CD4-positive, alpha-beta T cell (primary cell): Measurements from ENCODE around the gene FAM9A. TPM values are rescaled to one million over a fixed set of nuclear protein-coding genes. Genes with fewer than 3 reads are reported as not detected.
"Not testable (repeated sequence)": the region's sequence is repeated elsewhere in the genome, so short reads cannot be mapped to it uniquely, and the experiment has no call there.

ENCODE experiments used
- ATAC-seq: fragments of 200-7000 bp; cut with Tn5 transposase; one replicate; pipeline ENCODE4 v1.10.0; 2022; ENCODE audit warnings: mild to moderate bottlenecking; ENCODE audit not compliant: poor library complexity
- CTCF ChIA-PET: fragments of 350-600 bp; sonication (Branson Sonifier 250); formaldehyde crosslinking; loops from one replicate; lab custom pipeline; 2021; ENCODE audit warnings: antibody characterized with exemption, inconsistent platforms; lab: Charles Lee
- POLR2A ChIA-PET: fragments of 350-600 bp; sonication (Branson Sonifier 250); formaldehyde crosslinking; loops from one replicate; lab custom pipeline; 2021; ENCODE audit warnings: antibody characterized with exemption, inconsistent platforms; lab: Charles Lee
- DNase-seq, 14 experiments: peaks; one replicate each; pipeline ENCODE4 v3.0.0-alpha.2; 2013 to 2020; ENCODE audit warnings: mixed read lengths in 2 of 14
- H3K27ac ChIP-seq, 2 donors: one replicate each; pipeline versions ENCODE4 v1.5.1 to v1.7.0; 2013; ENCODE audit warnings: low read length in 2 of 2, low read depth in 1 of 2, mild to moderate bottlenecking in 1 of 2
- H3K27me3 ChIP-seq, 2 experiments: 1 replicate in 1 of 2; 2 replicates in 1 of 2; pipeline versions ENCODE4 v1.6.1 to v1.7.0; 2013; ENCODE audit warnings: low read length in 2 of 2, control low read depth in 1 of 2, mild to moderate bottlenecking in 1 of 2, moderate library complexity in 1 of 2; ENCODE audit not compliant: insufficient read depth in 2 of 2, control insufficient read depth in 1 of 2
- H3K36me3 ChIP-seq: one replicate; pipeline ENCODE4 v1.6.1; 2013; ENCODE audit warnings: low read length, control low read depth; ENCODE audit not compliant: insufficient read depth
- H3K4me1 ChIP-seq: one replicate; pipeline ENCODE4 v1.6.1; 2013; ENCODE audit warnings: low read length, control low read depth; ENCODE audit not compliant: insufficient read depth
- H3K4me3 ChIP-seq: one replicate; pipeline ENCODE4 v1.5.1; 2013; ENCODE audit warnings: mild to moderate bottlenecking, low read length, moderate library complexity
- H3K9me3 ChIP-seq, 2 experiments: 1 replicate in 1 of 2; 2 replicates in 1 of 2; pipeline versions ENCODE4 v1.6.1 to v1.7.0; 2013; ENCODE audit warnings: low read length in 2 of 2, mild to moderate bottlenecking in 2 of 2, control low read depth in 1 of 2, moderate library complexity in 1 of 2; ENCODE audit not compliant: control insufficient read depth in 1 of 2, insufficient read depth in 1 of 2
- H3K27ac Mint-ChIP-seq: one replicate; pipeline ENCODE4 v1.8.0; 2020; ENCODE audit warnings: mixed read lengths
- H3K27me3 Mint-ChIP-seq: one replicate; pipeline ENCODE4 v1.8.0; 2021; ENCODE audit warnings: mixed read lengths
- H3K36me3 Mint-ChIP-seq: one replicate; pipeline ENCODE4 v1.8.0; 2021; ENCODE audit warnings: low read depth, mixed read lengths
- H3K4me1 Mint-ChIP-seq: one replicate; pipeline ENCODE4 v1.8.0; 2021; ENCODE audit warnings: low read depth, mixed read lengths
- H3K4me3 Mint-ChIP-seq: one replicate; pipeline ENCODE4 v1.8.0; 2020; ENCODE audit warnings: mild to moderate bottlenecking, mixed read lengths
- H3K9me3 Mint-ChIP-seq: one replicate; pipeline ENCODE4 v1.8.0; 2020; ENCODE audit warnings: mixed read lengths
- intact Hi-C, 2 experiments: fragments of 100-400 bp; cut with DNase I in 1 of 2; cut with micrococcal nuclease in 1 of 2; formaldehyde crosslinking; loops; one replicate each; pipeline versions ENCODE4 v1.15.1 to v1.9.0; 2023 to 2025; cut with DNase I, micrococcal nuclease
- total RNA-seq, 174 experiments: library from RNA in 2 of 174; stranded (reverse) in 2 of 174; gene quantifications; one replicate each; pipeline ENCODE4 v1.2.3 and lab custom pipeline; 2021 to 2026
- TF ChIP-seq, protein P1 (sequence below): fragments of 200-600 bp; IDR thresholded peaks from one replicate; pipeline ENCODE4 v1.8.0; 2022; ENCODE audit warnings: antibody characterized with exemption, mild to moderate bottlenecking

FAM9A gene
- total RNA-seq, 2 experiments from 2014 or later: not detected

DNA sequence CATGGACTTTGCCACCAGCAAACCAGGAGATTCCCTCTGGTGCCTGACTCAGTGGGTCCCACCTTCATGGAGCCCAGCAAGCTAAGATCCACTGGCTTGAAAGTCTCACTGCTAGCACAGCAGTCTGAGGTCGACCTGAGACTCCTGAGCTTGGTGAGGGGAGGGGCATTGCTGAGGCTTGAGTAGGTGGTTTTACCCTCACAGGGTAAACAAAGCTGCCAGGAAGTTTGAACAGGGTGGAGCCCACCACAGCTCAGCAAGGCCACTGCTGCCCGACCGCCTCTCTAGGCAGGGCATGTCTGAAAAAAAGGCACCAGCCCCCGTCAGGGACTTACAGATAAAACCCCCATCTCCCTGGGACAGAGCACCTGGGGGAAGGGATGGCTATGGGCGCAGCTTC, 28.1 kb downstream of the FAM9A start:
- no peak for ATAC-seq
- no peak overlapping the region for H3K27ac Mint-ChIP-seq

DNA sequence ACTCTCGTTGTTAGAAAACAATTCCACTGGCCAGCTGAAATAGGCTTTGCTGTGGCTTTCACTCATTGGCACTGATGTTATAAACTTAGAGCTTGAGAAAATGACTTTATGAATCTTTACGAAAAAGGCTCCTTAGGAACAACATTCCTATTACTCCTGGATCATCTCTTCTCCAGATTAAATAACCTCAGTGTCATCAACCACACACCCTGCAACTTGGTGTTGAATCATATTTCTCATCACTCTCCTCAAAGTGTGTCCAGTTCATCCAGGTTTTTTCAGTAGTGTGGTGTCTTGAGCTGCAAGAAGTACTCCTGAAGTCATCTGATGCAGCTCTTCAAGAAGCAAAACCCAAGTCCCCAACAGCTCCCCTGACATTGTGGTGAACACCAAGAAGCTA, 41.2 kb downstream of the FAM9A start:
- ATAC-seq (no peak), DNase-seq (no peak)
- H3K4me1 ChIP-seq: no peaks in the 10 kb centered on the region
- no peaks in the 10 kb centered on the region for H3K9me3 Mint-ChIP-seq
- no peaks in the 10 kb centered on the region for H3K4me1 Mint-ChIP-seq
- intact Hi-C loops: no loop called here
- TF ChIP-seq, protein P1, sequence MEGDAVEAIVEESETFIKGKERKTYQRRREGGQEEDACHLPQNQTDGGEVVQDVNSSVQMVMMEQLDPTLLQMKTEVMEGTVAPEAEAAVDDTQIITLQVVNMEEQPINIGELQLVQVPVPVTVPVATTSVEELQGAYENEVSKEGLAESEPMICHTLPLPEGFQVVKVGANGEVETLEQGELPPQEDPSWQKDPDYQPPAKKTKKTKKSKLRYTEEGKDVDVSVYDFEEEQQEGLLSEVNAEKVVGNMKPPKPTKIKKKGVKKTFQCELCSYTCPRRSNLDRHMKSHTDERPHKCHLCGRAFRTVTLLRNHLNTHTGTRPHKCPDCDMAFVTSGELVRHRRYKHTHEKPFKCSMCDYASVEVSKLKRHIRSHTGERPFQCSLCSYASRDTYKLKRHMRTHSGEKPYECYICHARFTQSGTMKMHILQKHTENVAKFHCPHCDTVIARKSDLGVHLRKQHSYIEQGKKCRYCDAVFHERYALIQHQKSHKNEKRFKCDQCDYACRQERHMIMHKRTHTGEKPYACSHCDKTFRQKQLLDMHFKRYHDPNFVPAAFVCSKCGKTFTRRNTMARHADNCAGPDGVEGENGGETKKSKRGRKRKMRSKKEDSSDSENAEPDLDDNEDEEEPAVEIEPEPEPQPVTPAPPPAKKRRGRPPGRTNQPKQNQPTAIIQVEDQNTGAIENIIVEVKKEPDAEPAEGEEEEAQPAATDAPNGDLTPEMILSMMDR: no peak
- peaks cover 0 to 2% of the 10 kb centered on the region in 2 experiments for H3K27me3 ChIP-seq
- POLR2A ChIA-PET: no interaction called here
- H3K4me3 ChIP-seq: no peak overlapping the region
- CTCF ChIA-PET: no interaction called here
- H3K4me3 Mint-ChIP-seq: no peak overlapping the region
- H3K27ac ChIP-seq: no peak overlapping the region
- no peak overlapping the region for H3K27ac Mint-ChIP-seq
- no peaks in the 10 kb centered on the region for H3K36me3 Mint-ChIP-seq
- H3K36me3 ChIP-seq: no peaks in the 10 kb centered on the region
- no peaks in the 10 kb centered on the region for H3K9me3 ChIP-seq
- peaks cover 18% of the 10 kb centered on the region for H3K27me3 Mint-ChIP-seq

More for the DNA sequence above, 28.1 kb downstream of the FAM9A start:
- intact Hi-C loops: no loop called here
- Mint-ChIP-seq H3K9me3 (no peaks in the 10 kb centered on the region), H3K4me3 (no peak overlapping the region), H3K36me3 (no peaks in the 10 kb centered on the region), H3K4me1 (no peaks in the 10 kb centered on the region), H3K27me3 (peaks cover 10% of the 10 kb centered on the region)
- ChIA-PET POLR2A (no interaction called here), CTCF (interaction anchor here (1.4 kb wide), 1 partner anchor 10 kb away, joined by 4 read pairs; no protein-coding TSS in a partner anchor)
- Histone ChIP-seq H3K9me3 (no peaks in the 10 kb centered on the region), H3K4me1 (peaks cover 8% of the 10 kb centered on the region), H3K27me3 (peaks cover 0 to 6% of the 10 kb centered on the region in 2 experiments), H3K27ac (no peak overlapping the region), H3K36me3 (no peaks in the 10 kb centered on the region), H3K4me3 (no peak overlapping the region)
- DNase-seq: peak in 1 of 14 experiments; percentile 24
- TF ChIP-seq, protein P1: no peak

DNA sequence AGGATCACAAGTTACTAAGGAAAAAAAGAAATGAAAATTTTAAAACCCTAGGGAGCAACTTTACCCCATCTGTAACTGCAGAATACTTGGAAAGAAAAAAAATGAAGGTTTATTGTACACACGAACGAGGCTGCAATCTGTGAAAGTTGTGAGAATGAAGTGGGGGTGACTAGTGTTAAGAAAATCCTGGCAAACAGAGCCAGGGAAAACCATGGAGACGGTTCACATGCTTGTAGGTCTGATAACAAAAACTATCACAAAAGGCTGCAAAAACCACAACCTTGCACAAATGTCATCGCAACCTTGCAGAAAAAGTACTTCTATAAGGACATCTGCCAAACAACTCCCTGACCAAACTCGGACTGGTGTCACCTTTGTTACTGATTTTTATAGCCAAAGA, 42.5 kb downstream of the FAM9A start:
- POLR2A ChIA-PET, H3K27me3 ChIP-seq, intact Hi-C loops, H3K36me3 Mint-ChIP-seq, H3K4me1 Mint-ChIP-seq, H3K9me3 Mint-ChIP-seq, H3K9me3 ChIP-seq, ATAC-seq, CTCF ChIA-PET, H3K4me1 ChIP-seq, H3K4me3 Mint-ChIP-seq, H3K27me3 Mint-ChIP-seq, H3K36me3 ChIP-seq, DNase-seq, H3K4me3 ChIP-seq, H3K27ac Mint-ChIP-seq, H3K27ac ChIP-seq: not testable (repeated sequence)

DNA sequence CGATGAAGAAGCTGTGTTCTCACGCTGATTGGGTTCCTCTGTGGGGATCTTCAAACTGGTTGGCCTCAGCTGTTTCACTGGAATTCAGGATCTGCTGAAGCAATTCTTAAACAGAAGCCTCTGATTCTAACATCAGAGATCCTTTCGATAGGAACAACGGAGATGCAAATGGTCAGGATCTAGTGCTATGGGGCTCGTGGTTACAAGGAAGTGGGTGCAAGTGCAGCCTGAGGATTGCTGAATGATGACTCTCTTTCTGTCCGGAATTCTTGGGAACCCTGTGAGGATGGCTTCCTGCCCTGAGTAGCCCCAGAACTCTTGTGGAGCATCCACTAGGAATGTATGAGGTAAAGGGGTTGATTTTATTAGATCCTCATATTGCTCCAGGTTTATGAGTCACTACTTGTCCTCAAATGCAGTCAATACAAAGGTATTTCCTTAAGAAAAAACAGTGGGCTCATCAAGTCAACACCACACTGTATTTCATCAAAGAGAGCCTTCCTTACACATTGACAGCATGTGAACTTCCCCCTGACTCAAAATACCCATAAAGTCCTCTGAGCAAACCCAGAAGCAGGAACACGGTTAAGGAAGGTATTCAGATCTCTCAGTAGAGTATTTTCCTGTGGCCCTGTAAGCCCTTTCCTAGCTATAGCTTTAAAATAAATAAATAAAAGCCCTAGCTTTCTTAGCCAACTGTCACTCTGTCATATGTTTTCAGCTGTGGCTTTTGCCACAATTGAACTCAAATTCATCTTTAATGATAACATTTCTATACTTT, 43.4 kb downstream of the FAM9A start:
- H3K27me3 Mint-ChIP-seq, ATAC-seq, DNase-seq, intact Hi-C loops, H3K27ac Mint-ChIP-seq, H3K4me3 ChIP-seq, POLR2A ChIA-PET, H3K4me1 ChIP-seq, H3K36me3 ChIP-seq, H3K9me3 Mint-ChIP-seq, CTCF ChIA-PET, H3K4me1 Mint-ChIP-seq, H3K36me3 Mint-ChIP-seq, H3K27ac ChIP-seq, H3K4me3 Mint-ChIP-seq, H3K9me3 ChIP-seq, H3K27me3 ChIP-seq: not testable (repeated sequence)
